Activated T-helper 1 cell treated with anti-CD3 and anti-CD28 coated beads, Interleukin-12 subunit alpha, Interleukin-12 subunit beta, Interleukin-2, Interleukin-4 antibody, amounts not matched to agents 30 ng/mL and 10 ng/mL and 1 ng/mL, durations not matched to agents 14 hours and 24 hours and 36 hours (primary cell): ENCODE measurements around the gene ST6GALNAC6. TPM values are rescaled to one million over a fixed set of nuclear protein-coding genes. Genes with fewer than 3 reads are reported as not detected.
"Not testable (repeated sequence)": the region's sequence is repeated elsewhere in the genome, so short reads cannot be mapped to it uniquely, and the experiment has no call there.

Source experiments
- DNase-seq: peaks from one replicate; pipeline ENCODE4 v3.0.0; 2021; ENCODE audit warnings: low spot score
- H3K27ac Mint-ChIP-seq: one replicate; pipeline ENCODE4 v1.8.0; 2021; ENCODE audit warnings: mild to moderate bottlenecking, mixed read lengths
- H3K27me3 Mint-ChIP-seq: one replicate; pipeline ENCODE4 v1.8.0; 2022; ENCODE audit warnings: mild to moderate bottlenecking, moderate library complexity, mixed read lengths; ENCODE audit not compliant: insufficient read depth
- H3K36me3 Mint-ChIP-seq: one replicate; pipeline ENCODE4 v1.8.0; 2021; ENCODE audit warnings: low read depth, mixed read lengths
- H3K4me1 Mint-ChIP-seq: one replicate; pipeline ENCODE4 v1.8.0; 2021; ENCODE audit warnings: low read depth, mixed read lengths
- H3K4me3 Mint-ChIP-seq: one replicate; pipeline ENCODE4 v1.8.0; 2021; ENCODE audit warnings: mild to moderate bottlenecking, moderate library complexity, mixed read lengths
- H3K9me3 Mint-ChIP-seq: one replicate; pipeline ENCODE4 v1.8.0; 2021; ENCODE audit warnings: mixed read lengths
- intact Hi-C: fragments of 100-400 bp; cut with micrococcal nuclease; formaldehyde crosslinking; loops from one replicate; pipeline ENCODE4 v1.15.1; 2024
- total RNA-seq: library from RNA; stranded (reverse); gene quantifications from 2 replicates; pipeline ENCODE4 v1.2.3, GENCODE V29; 2022

ST6GALNAC6 gene
- total RNA-seq, 1 donor from 2014 or later, result 60.6 TPM

GRCh38 chr9:127876764-127877562 is 22.4 kb downstream of the ST6GALNAC6 start:
- peak overlapping the region; percentile 19 for H3K4me3 Mint-ChIP-seq

GRCh38 chr9:127876026-127876763 is 23.2 kb downstream of the ST6GALNAC6 start:
- no peak for DNase-seq
- Mint-ChIP-seq H3K4me1 (peaks cover 4% of the 10 kb centered on the region), H3K27ac (no peak overlapping the region), H3K27me3 (peaks cover 6% of the 10 kb centered on the region), H3K9me3 (no peaks in the 10 kb centered on the region), H3K4me3 (no peak overlapping the region), H3K36me3 (peaks cover 5% of the 10 kb centered on the region)
- intact Hi-C loops, result no loop called here

More at GRCh38 chr9:127876764-127877562, 22.4 kb downstream of the ST6GALNAC6 start:
- peaks cover 6% of the 10 kb centered on the region for H3K27me3 Mint-ChIP-seq
- no peak overlapping the region for H3K27ac Mint-ChIP-seq
- H3K36me3 Mint-ChIP-seq, result peaks cover 7% of the 10 kb centered on the region
- no peak for DNase-seq
- intact Hi-C loops, result no loop called here
- H3K9me3 Mint-ChIP-seq, result no peaks in the 10 kb centered on the region
- peaks cover 4% of the 10 kb centered on the region for H3K4me1 Mint-ChIP-seq

- Mint-ChIP-seq H3K4me3 (no peak overlapping the region), H3K36me3 (peaks cover 4% of the 10 kb centered on the region), H3K9me3 (no peaks in the 10 kb centered on the region), H3K27me3 (peaks cover 6% of the 10 kb centered on the region), H3K27ac (no peak overlapping the region), H3K4me1 (peaks cover 4% of the 10 kb centered on the region)
- intact Hi-C loops, result no loop called here
- no peak for DNase-seq
Observed at GRCh38 chr9:127875306-127875966, 24.0 kb downstream of the ST6GALNAC6 start.

GRCh38 chr9:127874301-127875221 is 24.8 kb downstream of the ST6GALNAC6 start:
- Mint-ChIP-seq H3K27me3 (peaks cover 6% of the 10 kb centered on the region), H3K9me3 (no peaks in the 10 kb centered on the region), H3K4me1 (peaks cover 4% of the 10 kb centered on the region), H3K4me3 (no peak overlapping the region), H3K27ac (no peak overlapping the region), H3K36me3 (peaks cover 4% of the 10 kb centered on the region)
- intact Hi-C loops, result loop anchor here (5.0 kb wide), 1 partner anchor 372 kb away; no protein-coding TSS in a partner anchor
- DNase-seq, result no peak

- peaks cover 4% of the 10 kb centered on the region for H3K4me1 Mint-ChIP-seq
- H3K27me3 Mint-ChIP-seq, result peaks cover 6% of the 10 kb centered on the region
- H3K9me3 Mint-ChIP-seq, result no peaks in the 10 kb centered on the region
- intact Hi-C loops, result loop anchor here (5.0 kb wide), 1 partner anchor 372 kb away; no protein-coding TSS in a partner anchor
- H3K4me3 Mint-ChIP-seq, result no peak overlapping the region
- no peak for DNase-seq
- H3K36me3 Mint-ChIP-seq, result peaks cover 2% of the 10 kb centered on the region
- H3K27ac Mint-ChIP-seq, result no peak overlapping the region
Observed at GRCh38 chr9:127873886-127874285, 25.5 kb downstream of the ST6GALNAC6 start.

GRCh38 chr9:127873223-127873691 is 26.1 kb downstream of the ST6GALNAC6 start:
- DNase-seq, result no peak
- Mint-ChIP-seq H3K4me3 (no peak overlapping the region), H3K4me1 (peaks cover 4% of the 10 kb centered on the region), H3K9me3 (no peaks in the 10 kb centered on the region), H3K27me3 (peaks cover 5% of the 10 kb centered on the region), H3K36me3 (no peaks in the 10 kb centered on the region), H3K27ac (no peak overlapping the region)
- intact Hi-C loops, result loop anchor here (5.0 kb wide), 1 partner anchor 371 kb away; no protein-coding TSS in a partner anchor

- Mint-ChIP-seq H3K4me1 (no peaks in the 10 kb centered on the region), H3K36me3 (no peaks in the 10 kb centered on the region), H3K9me3 (no peaks in the 10 kb centered on the region), H3K27me3 (no peaks in the 10 kb centered on the region), H3K27ac (no peak overlapping the region), H3K4me3 (no peak overlapping the region)
- intact Hi-C loops, result loop anchor here (5.0 kb wide), 1 partner anchor 370 kb away; no protein-coding TSS in a partner anchor
- DNase-seq, result no peak
Observed at GRCh38 chr9:127872369-127873222, 26.8 kb downstream of the ST6GALNAC6 start.

GRCh38 chr9:127871531-127871930 is 27.9 kb downstream of the ST6GALNAC6 start:
- no peaks in the 10 kb centered on the region for H3K4me1 Mint-ChIP-seq
- H3K27me3 Mint-ChIP-seq, result no peaks in the 10 kb centered on the region
- H3K4me3 Mint-ChIP-seq, result no peak overlapping the region
- H3K27ac Mint-ChIP-seq, result peak overlapping the region; percentile 49
- no peaks in the 10 kb centered on the region for H3K36me3 Mint-ChIP-seq
- DNase-seq, result no peak
- no peaks in the 10 kb centered on the region for H3K9me3 Mint-ChIP-seq
- intact Hi-C loops, result loop anchor here (2.0 to 5.0 kb wide), 3 partner anchors 45 to 369 kb away; partner anchors contain the start of genes FPGS and ST6GALNAC4

GRCh38 chr9:127870887-127871286 is 28.5 kb downstream of the ST6GALNAC6 start:
- Mint-ChIP-seq H3K4me1 (peaks cover 2% of the 10 kb centered on the region), H3K36me3 (peaks cover under 1% of the 10 kb centered on the region), H3K4me3 (no peak overlapping the region), H3K9me3 (no peaks in the 10 kb centered on the region), H3K27ac (no peak overlapping the region), H3K27me3 (no peaks in the 10 kb centered on the region)
- DNase-seq, result no peak
- intact Hi-C loops, result loop anchor here (1.0 to 5.0 kb wide), 7 partner anchors 46 to 369 kb away; partner anchors contain the start of genes CDK9, FPGS, ST6GALNAC4 and TOR2A

- not testable (repeated sequence) for H3K4me1 Mint-ChIP-seq, H3K9me3 Mint-ChIP-seq, H3K27me3 Mint-ChIP-seq, H3K36me3 Mint-ChIP-seq, H3K4me3 Mint-ChIP-seq, H3K27ac Mint-ChIP-seq, DNase-seq
- intact Hi-C loops, result loop anchor here (1.0 to 5.0 kb wide), 7 partner anchors 47 to 368 kb away; partner anchors contain the start of genes CDK9, FPGS, ST6GALNAC4 and TOR2A
Observed at GRCh38 chr9:127870153-127870491, 29.3 kb downstream of the ST6GALNAC6 start.
